ENCODE results near the gene TRIM49D2.
"Not testable (repeated sequence)": the region's sequence is repeated elsewhere in the genome, so short reads cannot be mapped to it uniquely, and the experiment has no call there.

TRIM49D2 gene, protein sequence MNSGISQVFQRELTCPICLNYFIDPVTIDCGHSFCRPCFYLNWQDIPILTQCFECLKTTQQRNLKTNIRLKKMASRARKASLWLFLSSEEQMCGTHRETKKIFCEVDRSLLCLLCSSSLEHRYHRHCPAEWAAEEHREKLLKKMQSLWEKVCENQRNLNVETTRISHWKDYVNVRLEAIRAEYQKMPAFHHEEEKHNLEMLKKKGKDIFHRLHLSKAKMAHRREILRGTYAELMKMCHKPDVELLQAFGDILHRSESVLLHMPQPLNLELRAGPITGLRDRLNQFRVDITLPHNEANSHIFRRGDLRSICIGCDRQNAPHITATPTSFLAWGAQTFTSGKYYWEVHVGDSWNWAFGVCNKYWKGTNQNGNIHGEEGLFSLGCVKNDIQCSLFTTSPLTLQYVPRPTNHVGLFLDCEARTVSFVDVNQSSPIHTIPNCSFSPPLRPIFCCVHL

DNA sequence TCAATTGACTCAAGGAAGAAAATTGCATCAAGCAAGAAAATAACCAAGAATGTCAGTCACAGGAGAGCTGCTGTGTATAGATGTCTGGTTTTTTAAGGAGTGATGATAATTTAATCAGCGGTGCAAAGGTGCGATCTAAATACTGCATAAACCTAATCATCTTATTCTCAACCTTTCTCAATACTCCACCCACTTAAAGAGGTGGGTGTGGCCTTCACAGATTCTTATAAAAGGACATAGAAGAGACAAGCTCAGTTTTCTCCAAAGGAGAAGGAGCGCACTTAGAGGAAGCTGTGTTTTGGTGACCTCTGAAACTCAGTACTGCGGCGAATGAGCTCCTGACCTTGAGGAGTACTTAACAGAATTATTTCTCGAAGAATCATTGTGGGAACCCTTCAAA is at the start of gene TRIM49D2:
TRIM49D2 (plus strand) TSS at position 301 of the 400 bp plus-strand sequence. CDS start 2,698 bp downstream, outside the sequence.
- DNase-seq = not testable (repeated sequence)

DNA sequence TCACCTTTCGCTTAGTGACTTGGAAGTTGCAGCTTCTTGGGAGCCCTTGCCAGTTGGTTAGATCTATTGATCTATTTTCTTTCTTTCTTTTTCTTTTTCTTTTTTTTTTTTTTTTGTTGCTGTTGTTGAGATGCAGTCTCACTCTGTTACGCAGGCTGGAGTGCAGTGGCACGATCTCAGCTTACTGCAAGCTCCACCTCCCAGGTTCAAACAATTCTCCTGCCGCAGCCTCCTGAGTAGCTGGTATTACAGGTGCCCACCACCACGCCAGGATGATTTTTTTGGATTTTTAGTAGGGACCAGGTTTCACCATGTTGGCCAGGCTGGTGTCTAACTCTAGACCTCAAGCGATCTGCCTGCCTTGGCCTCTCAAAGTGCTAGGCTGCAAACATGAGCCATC is 46.4 kb upstream of the TRIM49D2 start:
- DNase-seq = not testable (repeated sequence)

- not testable (repeated sequence) for DNase-seq
Observed at GRCh38 chr11:89893245-89893644, 30.6 kb upstream of the TRIM49D2 start.

DNA sequence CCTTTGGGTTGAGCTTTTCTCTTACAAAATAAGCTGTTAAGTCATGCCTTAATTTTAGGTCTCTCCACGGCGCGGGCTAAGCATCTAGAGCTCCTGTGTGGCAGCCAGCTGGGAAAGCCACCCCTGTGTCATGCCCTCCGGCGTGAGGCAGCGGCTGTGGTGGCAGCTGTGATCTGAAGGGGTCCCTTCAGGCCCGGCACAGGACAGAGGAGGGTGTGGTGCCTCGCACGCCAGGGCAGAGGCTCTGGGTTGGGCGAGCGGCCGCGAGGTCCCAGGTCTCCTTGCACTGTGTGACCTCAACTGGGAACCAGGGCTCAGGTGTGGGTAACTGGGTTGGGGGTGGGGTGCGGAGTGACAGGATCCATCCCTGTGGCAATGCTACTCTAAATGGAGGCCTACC is 23.1 kb upstream of the TRIM49D2 start:
- not testable (repeated sequence) for DNase-seq

- DNase-seq = no peak
Observed at GRCh38 chr11:89922195-89922660, 1.6 kb upstream of the TRIM49D2 start, which contains the start of gene TRIM49D1. Gene TRIM49D1 (minus strand): TSS chr11:89922245. CDS start chr11:89917710, 4,535 bp downstream.

DNA sequence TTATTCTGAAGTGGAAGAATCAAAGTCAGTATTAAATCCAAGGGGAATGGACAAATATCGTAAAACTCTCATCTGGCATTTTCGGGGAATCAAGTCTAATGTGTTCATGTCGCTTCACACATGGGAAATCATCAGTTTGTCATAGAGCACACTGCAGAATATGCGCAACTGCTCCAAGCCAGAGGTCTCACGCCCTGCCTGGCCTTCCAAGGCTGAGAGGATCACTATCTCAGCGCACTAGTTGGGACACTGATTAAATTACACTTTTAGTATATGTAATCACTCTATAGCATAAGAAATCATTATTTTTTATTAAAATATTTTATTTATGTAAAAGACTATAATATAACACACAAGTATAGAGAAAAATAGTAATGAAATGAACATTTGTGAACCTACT is 37.0 kb downstream of the TRIM49D2 start:
- not testable (repeated sequence) for DNase-seq

- DNase-seq = not testable (repeated sequence)
Observed at GRCh38 chr11:89965737-89966136, 41.9 kb downstream of the TRIM49D2 start, which contains the start of gene TRIM64. Gene TRIM64 (plus strand): TSS chr11:89966037. CDS start chr11:89968504, 2,467 bp downstream.
